Neural crest cell (in vitro differentiated cells): ENCODE measurements around the gene CYLD. TPM values are rescaled to one million over a fixed set of nuclear protein-coding genes. Genes with fewer than 3 reads are reported as not detected.
A peak's percentile ranks its signal among the peaks of the same experiment; 100 is the strongest.

Experiments
- DNase-seq: peaks from one replicate; pipeline ENCODE4 v3.0.0; 2021; ENCODE audit warnings: low read depth, mixed read lengths, low spot score
- H3K27ac Mint-ChIP-seq: one replicate; pipeline ENCODE4 v1.8.0; 2021; ENCODE audit warnings: mild to moderate bottlenecking, mixed read lengths; ENCODE audit not compliant: unreplicated experiment
- H3K27me3 Mint-ChIP-seq: 2 replicates; pipeline ENCODE4 v1.8.0; 2021; ENCODE audit warnings: low read depth, mild to moderate bottlenecking, mixed read lengths
- H3K36me3 Mint-ChIP-seq: 2 replicates; pipeline ENCODE4 v1.8.0; 2021; ENCODE audit warnings: low read depth, mild to moderate bottlenecking, mixed read lengths
- H3K4me1 Mint-ChIP-seq: 2 replicates; pipeline ENCODE4 v1.8.0; 2021; ENCODE audit warnings: mixed read lengths
- H3K4me3 Mint-ChIP-seq: one replicate; pipeline ENCODE4 v1.8.0; 2021; ENCODE audit warnings: mild to moderate bottlenecking, mixed read lengths
- H3K9me3 Mint-ChIP-seq: 2 replicates; pipeline ENCODE4 v1.8.0; 2021; ENCODE audit warnings: mixed read lengths
- total RNA-seq: library from RNA; stranded (reverse); gene quantifications from 2 replicates; pipeline ENCODE4 v1.2.1, GENCODE V29; 2021
- TF ChIP-seq, protein P1 (sequence below): fragments of 200-600 bp; sonication (generic); conservative IDR thresholded peaks from 2 replicates; pipeline ENCODE4 v1.5.0; 2021; ENCODE audit warnings: antibody characterized with exemption, mild to moderate bottlenecking

Gene CYLD
- total RNA-seq, 1 donor from 2014 or later, result 10.1 TPM

DNA sequence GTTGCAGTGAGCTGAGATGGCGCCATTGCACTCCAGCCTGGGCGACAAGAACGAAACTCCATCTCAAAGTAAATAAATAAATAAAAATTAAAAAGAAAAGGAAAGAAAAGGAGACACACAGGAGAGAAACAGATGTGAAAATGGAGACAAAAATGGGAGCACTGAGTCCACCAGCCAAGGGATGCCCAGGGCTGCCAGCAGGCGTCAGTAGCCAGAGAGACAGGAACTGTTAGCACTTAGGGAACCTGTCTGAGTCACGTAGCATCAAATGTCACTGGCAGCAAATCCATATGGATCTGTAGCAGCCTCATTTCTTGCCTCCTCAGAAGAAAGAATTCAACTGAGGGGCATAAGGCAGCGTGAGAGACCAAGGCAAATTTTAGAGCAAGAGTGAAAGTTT, 79.7 kb downstream of the CYLD start:
- no peak overlapping the region for H3K27ac Mint-ChIP-seq
- H3K9me3 Mint-ChIP-seq, result peaks cover 2% of the 10 kb centered on the region
- peaks cover 2% of the 10 kb centered on the region for H3K36me3 Mint-ChIP-seq
- TF ChIP-seq, protein P1, sequence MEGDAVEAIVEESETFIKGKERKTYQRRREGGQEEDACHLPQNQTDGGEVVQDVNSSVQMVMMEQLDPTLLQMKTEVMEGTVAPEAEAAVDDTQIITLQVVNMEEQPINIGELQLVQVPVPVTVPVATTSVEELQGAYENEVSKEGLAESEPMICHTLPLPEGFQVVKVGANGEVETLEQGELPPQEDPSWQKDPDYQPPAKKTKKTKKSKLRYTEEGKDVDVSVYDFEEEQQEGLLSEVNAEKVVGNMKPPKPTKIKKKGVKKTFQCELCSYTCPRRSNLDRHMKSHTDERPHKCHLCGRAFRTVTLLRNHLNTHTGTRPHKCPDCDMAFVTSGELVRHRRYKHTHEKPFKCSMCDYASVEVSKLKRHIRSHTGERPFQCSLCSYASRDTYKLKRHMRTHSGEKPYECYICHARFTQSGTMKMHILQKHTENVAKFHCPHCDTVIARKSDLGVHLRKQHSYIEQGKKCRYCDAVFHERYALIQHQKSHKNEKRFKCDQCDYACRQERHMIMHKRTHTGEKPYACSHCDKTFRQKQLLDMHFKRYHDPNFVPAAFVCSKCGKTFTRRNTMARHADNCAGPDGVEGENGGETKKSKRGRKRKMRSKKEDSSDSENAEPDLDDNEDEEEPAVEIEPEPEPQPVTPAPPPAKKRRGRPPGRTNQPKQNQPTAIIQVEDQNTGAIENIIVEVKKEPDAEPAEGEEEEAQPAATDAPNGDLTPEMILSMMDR, result no peak
- no peak for DNase-seq
- H3K4me3 Mint-ChIP-seq, result no peak overlapping the region
- H3K27me3 Mint-ChIP-seq, result no peaks in the 10 kb centered on the region
- H3K4me1 Mint-ChIP-seq, result no peaks in the 10 kb centered on the region

- Mint-ChIP-seq H3K36me3 (peaks cover 2% of the 10 kb centered on the region), H3K27me3 (no peaks in the 10 kb centered on the region), H3K4me1 (no peaks in the 10 kb centered on the region), H3K27ac (no peak overlapping the region), H3K4me3 (no peak overlapping the region), H3K9me3 (peaks cover 2% of the 10 kb centered on the region)
- no peak for DNase-seq
- TF ChIP-seq, protein P1, result no peak
Measured at GRCh38 chr16:50822671-50823070, 80.8 kb downstream of the CYLD start.

- H3K36me3 Mint-ChIP-seq, result peaks cover 2% of the 10 kb centered on the region
- no peak for DNase-seq
- H3K27me3 Mint-ChIP-seq, result no peaks in the 10 kb centered on the region
- TF ChIP-seq, protein P1, result no peak
- H3K4me1 Mint-ChIP-seq, result no peaks in the 10 kb centered on the region
- no peak overlapping the region for H3K4me3 Mint-ChIP-seq
- H3K27ac Mint-ChIP-seq, result no peak overlapping the region
- peaks cover 2% of the 10 kb centered on the region for H3K9me3 Mint-ChIP-seq
Measured at GRCh38 chr16:50826797-50827316, 85.0 kb downstream of the CYLD start.

DNA sequence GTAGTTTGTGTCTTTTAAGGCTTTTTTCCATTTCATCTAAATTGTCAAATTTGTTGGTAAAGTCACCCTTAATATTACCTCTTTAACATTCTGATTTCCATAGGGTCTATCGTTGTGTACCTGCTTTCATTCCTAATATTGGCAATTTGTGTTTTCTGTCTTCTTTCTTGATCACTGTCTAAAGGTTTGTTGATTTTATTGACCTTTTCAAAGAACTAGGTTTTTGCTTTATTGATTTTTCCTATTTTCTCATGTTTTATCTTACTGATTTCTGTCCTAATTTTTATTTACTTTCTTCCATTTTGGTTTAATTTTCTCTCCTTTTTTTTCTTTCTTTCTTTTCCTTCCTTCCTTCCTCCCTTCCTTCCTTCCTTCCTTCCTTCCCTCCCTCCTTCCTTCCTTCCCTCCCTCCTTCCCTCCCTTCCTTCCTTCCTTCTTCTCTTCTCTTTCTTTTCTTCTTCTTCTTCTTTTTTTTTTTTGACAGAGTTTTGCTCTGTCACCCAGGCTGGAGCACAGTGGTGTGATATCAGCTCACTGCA, 86.3 kb downstream of the CYLD start:
- Mint-ChIP-seq H3K27me3 (no peaks in the 10 kb centered on the region), H3K9me3 (peaks cover 2% of the 10 kb centered on the region), H3K4me1 (no peaks in the 10 kb centered on the region), H3K36me3 (peaks cover 2% of the 10 kb centered on the region), H3K27ac (no peak overlapping the region), H3K4me3 (no peak overlapping the region)
- TF ChIP-seq, protein P1, result no peak
- DNase-seq, result no peak

GRCh38 chr16:50830698-50831097, 88.8 kb downstream of the CYLD start:
- H3K27me3 Mint-ChIP-seq, result no peaks in the 10 kb centered on the region

More at GRCh38 chr16:50830698-50831097, 88.8 kb downstream of the CYLD start:
- peaks cover 5% of the 10 kb centered on the region for H3K9me3 Mint-ChIP-seq
- H3K36me3 Mint-ChIP-seq, result peaks cover 6% of the 10 kb centered on the region
- DNase-seq, result no peak
- no peak overlapping the region for H3K4me3 Mint-ChIP-seq
- H3K27ac Mint-ChIP-seq, result peak overlapping the region; percentile 50
- H3K4me1 Mint-ChIP-seq, result peaks cover 7% of the 10 kb centered on the region
- TF ChIP-seq, protein P1, result no peak
